ENCODE results near the gene RING1.

RING1 gene

GRCh38 chr6:33172688-33173534 lies 35.4 kb upstream of the RING1 start:
- no peak for DNase-seq

- no peak for DNase-seq
Measured at GRCh38 chr6:33173535-33174180, 34.6 kb upstream of the RING1 start.

- DNase-seq, result no peak
Measured at GRCh38 chr6:33174784-33175183, 33.5 kb upstream of the RING1 start.

- DNase-seq, result no peak
Measured at GRCh38 chr6:33175436-33176069, 32.7 kb upstream of the RING1 start.

GRCh38 chr6:33176906-33177305 lies 31.4 kb upstream of the RING1 start:
- DNase-seq, result no peak

GRCh38 chr6:33177552-33178446 lies 30.5 kb upstream of the RING1 start:
- no peak for DNase-seq

- no peak for DNase-seq
Measured at GRCh38 chr6:33178755-33179475, 29.4 kb upstream of the RING1 start.

GRCh38 chr6:33181141-33181540 lies 27.2 kb upstream of the RING1 start:
- DNase-seq, result no peak

- no peak for DNase-seq
Measured at GRCh38 chr6:33183071-33183683, 25.1 kb upstream of the RING1 start.

GRCh38 chr6:33185190-33185589 lies 23.1 kb upstream of the RING1 start:
- no peak for DNase-seq

GRCh38 chr6:33185654-33186187 lies 22.6 kb upstream of the RING1 start:
- DNase-seq, result no peak

- DNase-seq, result no peak
Measured at GRCh38 chr6:33187809-33188208, 20.5 kb upstream of the RING1 start.

- DNase-seq, result no peak
Measured at GRCh38 chr6:33189164-33189563, 19.1 kb upstream of the RING1 start.

- no peak for DNase-seq
Measured at GRCh38 chr6:33189625-33190448, 18.5 kb upstream of the RING1 start.

- DNase-seq, result no peak
Measured at GRCh38 chr6:33190504-33191107, 17.7 kb upstream of the RING1 start.

- DNase-seq, result no peak
Measured at GRCh38 chr6:33191383-33192104, 16.8 kb upstream of the RING1 start.

- no peak for DNase-seq
Measured at GRCh38 chr6:33192105-33192646, 16.1 kb upstream of the RING1 start, which contains the start of gene COL11A2. COL11A2 (minus strand) TSS chr6:33192467; CDS start chr6:33192240, 227 bp downstream.

- no peak for DNase-seq
Measured at GRCh38 chr6:33192671-33193602, 15.4 kb upstream of the RING1 start.
